Cardiac muscle cell (in vitro differentiated cells and primary cell): ENCODE measurements around the gene ELOVL1. TPM values are rescaled to one million over a fixed set of nuclear protein-coding genes. Genes with fewer than 3 reads are reported as not detected.
A peak's percentile ranks its signal among the peaks of the same experiment; 100 is the strongest.

Source experiments
- DNase-seq, 2 donors: peaks; one replicate each; pipeline versions ENCODE4 v3.0.0 to v3.0.0-alpha.2; 2010 to 2017; ENCODE audit warnings: low read depth in 1 of 2, low spot score in 1 of 2
- H3K27ac ChIP-seq: fragments of 200-600 bp; sonication (generic); 2 replicates; pipeline ENCODE4 v1.5.1; 2016
- H3K27me3 ChIP-seq: fragments of 200-600 bp; sonication (generic); 2 replicates; pipeline ENCODE4 v1.6.0; 2016; ENCODE audit warnings: control low read depth
- H3K36me3 ChIP-seq: fragments of 200-600 bp; sonication (generic); 2 replicates; pipeline ENCODE4 v1.5.1; 2016; ENCODE audit warnings: control low read depth
- H3K4me1 ChIP-seq: fragments of 200-600 bp; sonication (generic); 2 replicates; pipeline ENCODE4 v1.8.1; 2017; ENCODE audit warnings: low read depth, mild to moderate bottlenecking, mixed run types
- H3K4me3 ChIP-seq: fragments of 200-600 bp; sonication (generic); 2 replicates; pipeline ENCODE4 v1.5.1; 2016; ENCODE audit warnings: mild to moderate bottlenecking
- H3K9me3 ChIP-seq: fragments of 200-600 bp; sonication (generic); 2 replicates; pipeline ENCODE4 v1.5.1; 2017; ENCODE audit warnings: low read depth, mild to moderate bottlenecking, control low read depth
- polyA plus RNA-seq: library from polyadenylated mRNA; unstranded; fragments of >200 nt; fragmentation: Nextera tagmentation; extraction: Ambion mirVana; gene quantifications from 2 replicates; pipeline ENCODE4 v1.2.1, GENCODE V29; 2016
- total RNA-seq: library from RNA; depleted of rRNA; stranded (reverse); fragments of >200 nt; gene quantifications from 2 replicates; pipeline ENCODE4 v1.2.3, GENCODE V29; 2016
- TF ChIP-seq, protein P1 (sequence below): IDR thresholded peaks from 2 replicates; pipeline ENCODE4 v1.5.1; 2012; ENCODE audit warnings: low read depth, mild to moderate bottlenecking, low read length

Gene ELOVL1
- total and polyA plus RNA-seq, 2 experiments from 2014 or later = 18.5 to 50.0 TPM

DNA sequence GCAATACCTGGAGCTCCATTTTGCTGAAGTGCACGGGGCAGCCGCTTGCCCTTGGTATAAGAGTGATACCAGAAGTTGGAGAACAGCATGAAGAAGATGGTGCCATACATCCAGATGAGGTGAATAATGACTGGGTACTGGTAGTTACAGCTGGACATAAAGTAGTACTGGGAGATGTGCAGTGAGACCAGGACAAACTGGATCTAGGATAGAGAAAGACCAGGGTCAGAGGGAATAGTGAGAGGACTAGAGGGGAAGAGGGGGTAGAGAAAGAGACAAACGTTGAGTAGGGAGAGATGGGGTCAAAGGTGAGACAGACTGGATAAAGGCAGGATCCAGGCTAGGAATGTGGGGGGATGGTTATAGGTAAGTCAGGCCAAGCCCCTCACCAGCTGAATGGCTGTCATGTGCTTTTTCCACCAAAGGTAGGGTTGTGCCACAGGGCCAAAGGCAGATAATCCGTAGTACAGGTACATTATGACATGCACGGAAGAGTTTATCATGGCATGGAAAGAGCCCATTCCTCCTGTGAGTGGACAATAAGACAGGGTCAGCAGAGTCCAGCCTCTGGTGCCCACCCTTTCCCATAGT lies 3.8 kb downstream of the ELOVL1 start:
- H3K4me3 ChIP-seq = no peak overlapping the region
- H3K27me3 ChIP-seq = no peaks in the 10 kb centered on the region
- H3K4me1 ChIP-seq = peaks cover 26% of the 10 kb centered on the region
- TF ChIP-seq, protein P1, sequence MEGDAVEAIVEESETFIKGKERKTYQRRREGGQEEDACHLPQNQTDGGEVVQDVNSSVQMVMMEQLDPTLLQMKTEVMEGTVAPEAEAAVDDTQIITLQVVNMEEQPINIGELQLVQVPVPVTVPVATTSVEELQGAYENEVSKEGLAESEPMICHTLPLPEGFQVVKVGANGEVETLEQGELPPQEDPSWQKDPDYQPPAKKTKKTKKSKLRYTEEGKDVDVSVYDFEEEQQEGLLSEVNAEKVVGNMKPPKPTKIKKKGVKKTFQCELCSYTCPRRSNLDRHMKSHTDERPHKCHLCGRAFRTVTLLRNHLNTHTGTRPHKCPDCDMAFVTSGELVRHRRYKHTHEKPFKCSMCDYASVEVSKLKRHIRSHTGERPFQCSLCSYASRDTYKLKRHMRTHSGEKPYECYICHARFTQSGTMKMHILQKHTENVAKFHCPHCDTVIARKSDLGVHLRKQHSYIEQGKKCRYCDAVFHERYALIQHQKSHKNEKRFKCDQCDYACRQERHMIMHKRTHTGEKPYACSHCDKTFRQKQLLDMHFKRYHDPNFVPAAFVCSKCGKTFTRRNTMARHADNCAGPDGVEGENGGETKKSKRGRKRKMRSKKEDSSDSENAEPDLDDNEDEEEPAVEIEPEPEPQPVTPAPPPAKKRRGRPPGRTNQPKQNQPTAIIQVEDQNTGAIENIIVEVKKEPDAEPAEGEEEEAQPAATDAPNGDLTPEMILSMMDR = no peak
- peaks cover 46% of the 10 kb centered on the region for H3K36me3 ChIP-seq
- no peaks in the 10 kb centered on the region for H3K9me3 ChIP-seq
- no peak for DNase-seq
- H3K27ac ChIP-seq = peak overlapping the region; percentile 36

DNA sequence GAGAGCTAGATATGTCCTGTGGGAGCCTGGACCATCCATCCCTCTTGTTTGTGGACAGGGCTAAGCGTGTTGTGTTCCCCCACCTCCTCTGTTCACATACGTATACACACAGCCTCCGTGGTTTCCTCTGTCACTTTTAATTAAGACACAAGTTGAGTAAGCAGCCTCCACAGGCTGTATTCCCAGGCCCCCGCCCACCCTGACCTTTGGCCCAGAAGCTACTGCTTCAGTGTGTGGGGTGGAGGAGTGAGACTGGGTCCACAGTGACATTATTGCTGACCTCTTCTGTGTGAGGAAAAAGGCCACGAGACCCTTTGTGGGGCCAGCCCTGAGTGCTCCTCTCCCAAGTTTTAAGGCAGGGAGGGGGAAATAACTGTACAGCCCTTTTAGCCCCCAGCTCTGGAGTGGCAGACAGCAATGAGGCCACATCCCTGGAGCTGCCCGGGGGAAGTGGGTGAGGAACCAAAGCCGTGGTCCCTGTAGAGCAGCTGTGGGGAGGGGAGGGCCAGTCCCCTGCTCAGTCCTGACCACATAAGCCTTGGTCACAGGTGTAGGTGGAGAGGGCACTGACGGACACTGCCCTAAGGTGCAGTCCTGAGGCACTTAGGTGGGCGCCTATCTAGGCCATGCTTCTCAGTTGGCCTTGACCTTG lies 4.4 kb downstream of the ELOVL1 start:
- H3K4me1 ChIP-seq = peaks cover 19% of the 10 kb centered on the region
- TF ChIP-seq, protein P1 = no peak
- H3K27me3 ChIP-seq = no peaks in the 10 kb centered on the region
- no peak for DNase-seq
- H3K36me3 ChIP-seq = peaks cover 46% of the 10 kb centered on the region
- peak overlapping the region; percentile 36 for H3K27ac ChIP-seq
- no peak overlapping the region for H3K4me3 ChIP-seq
- no peaks in the 10 kb centered on the region for H3K9me3 ChIP-seq

DNA sequence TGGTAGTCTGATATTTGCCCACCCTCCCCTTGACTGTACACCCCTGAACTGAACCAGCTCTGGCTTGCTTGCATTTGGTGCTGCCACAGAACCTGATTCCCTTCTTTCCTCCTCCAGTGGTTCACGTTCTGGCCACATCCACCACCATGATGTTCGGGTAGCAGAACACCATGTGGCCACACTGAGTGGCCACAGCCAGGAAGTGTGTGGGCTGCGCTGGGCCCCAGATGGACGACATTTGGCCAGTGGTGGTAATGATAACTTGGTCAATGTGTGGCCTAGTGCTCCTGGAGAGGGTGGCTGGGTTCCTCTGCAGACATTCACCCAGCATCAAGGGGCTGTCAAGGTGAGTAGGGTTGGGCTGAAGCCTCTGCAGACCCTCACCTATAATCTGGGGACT lies 7.2 kb downstream of the ELOVL1 start:
- peaks cover 4% of the 10 kb centered on the region for H3K4me1 ChIP-seq
- no peak for DNase-seq
- peaks cover 46% of the 10 kb centered on the region for H3K36me3 ChIP-seq
- H3K9me3 ChIP-seq = no peaks in the 10 kb centered on the region
- H3K4me3 ChIP-seq = peak overlapping the region; percentile 66
- no peaks in the 10 kb centered on the region for H3K27me3 ChIP-seq
- H3K27ac ChIP-seq = no peak overlapping the region
- TF ChIP-seq, protein P1 = no peak

DNA sequence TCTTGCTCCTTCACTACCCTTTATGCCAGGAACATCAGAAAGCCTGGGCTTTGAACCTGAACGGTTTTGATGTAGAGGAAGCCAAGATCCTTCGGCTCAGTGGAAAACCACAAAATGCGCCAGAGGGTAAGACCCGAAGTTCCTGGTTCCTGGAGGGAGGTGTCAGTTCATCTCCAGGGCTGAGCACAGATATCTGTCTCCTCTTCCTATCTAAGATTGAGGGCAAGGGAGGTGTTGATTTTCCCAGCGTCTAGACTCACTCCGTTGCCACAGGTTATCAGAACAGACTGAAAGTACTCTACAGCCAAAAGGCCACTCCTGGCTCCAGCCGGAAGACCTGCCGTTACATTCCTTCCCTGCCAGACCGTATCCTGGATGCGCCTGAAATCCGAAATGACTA lies 8.1 kb downstream of the ELOVL1 start:
- DNase-seq = no peak
- TF ChIP-seq, protein P1 = no peak
- Histone ChIP-seq H3K27ac (no peak overlapping the region), H3K27me3 (no peaks in the 10 kb centered on the region), H3K9me3 (no peaks in the 10 kb centered on the region), H3K4me3 (peak overlapping the region; percentile 66), H3K36me3 (peaks cover 41% of the 10 kb centered on the region), H3K4me1 (peaks cover 4% of the 10 kb centered on the region)

DNA sequence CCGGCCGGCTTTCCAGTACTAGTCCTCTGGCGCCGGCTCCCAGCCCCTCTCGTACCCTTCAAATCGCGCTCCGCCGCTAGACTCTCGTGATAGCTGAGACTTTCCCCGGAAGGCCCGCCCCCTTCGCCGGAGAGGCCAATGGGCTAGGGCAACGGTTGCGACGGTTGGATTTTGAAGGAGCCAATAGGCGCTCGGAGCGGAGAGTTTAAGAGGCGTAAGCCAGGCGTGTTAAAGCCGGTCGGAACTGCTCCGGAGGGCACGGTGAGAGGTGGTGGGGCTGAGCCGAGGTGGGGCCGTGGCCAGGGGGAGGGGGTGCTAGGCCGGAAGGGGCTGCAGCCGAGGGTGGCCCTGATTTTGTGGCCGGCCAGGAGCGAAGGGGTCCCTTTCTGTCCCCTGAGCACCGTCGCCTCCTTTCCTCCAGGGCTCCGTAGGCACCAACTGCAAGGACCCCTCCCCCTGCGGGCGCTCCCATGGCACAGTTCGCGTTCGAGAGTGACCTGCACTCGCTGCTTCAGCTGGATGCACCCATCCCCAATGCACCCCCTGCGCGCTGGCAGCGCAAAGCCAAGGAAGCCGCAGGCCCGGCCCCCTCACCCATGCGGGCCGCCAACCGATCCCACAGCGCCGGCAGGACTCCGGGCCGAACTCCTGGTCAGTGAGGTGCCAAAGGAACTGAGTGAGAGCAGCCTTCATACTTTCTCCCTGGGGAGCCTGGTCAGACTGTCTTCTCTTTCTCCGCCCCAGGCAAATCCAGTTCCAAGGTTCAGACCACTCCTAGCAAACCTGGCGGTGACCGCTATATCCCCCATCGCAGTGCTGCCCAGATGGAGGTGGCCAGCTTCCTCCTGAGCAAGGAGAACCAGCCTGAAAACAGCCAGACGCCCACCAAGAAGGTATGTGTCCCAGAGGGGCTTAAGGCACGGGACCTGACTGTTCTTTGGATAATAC lies 8.8 kb downstream of the ELOVL1 start, which contains the start of gene CDC20:
TSS of gene CDC20 (plus strand) at position 236 of the 948 bp plus-strand sequence. CDS start at position 471, 235 bp downstream.
- peaks cover 4% of the 10 kb centered on the region for H3K4me1 ChIP-seq
- H3K9me3 ChIP-seq = no peaks in the 10 kb centered on the region
- H3K27ac ChIP-seq = peak within 1 kb of the TSS; percentile 94
- TF ChIP-seq, protein P1 = no peak
- DNase-seq = peak; percentile 97 to 100
- H3K27me3 ChIP-seq = no peaks in the 10 kb centered on the region
- peaks cover 36% of the 10 kb centered on the region for H3K36me3 ChIP-seq
- peak within 1 kb of the TSS; percentile 66 for H3K4me3 ChIP-seq
